HG03095 (cell line): ENCODE results near the gene HCRT.
"Not testable (repeated sequence)": the region's sequence is repeated elsewhere in the genome, so short reads cannot be mapped to it uniquely, and the experiment has no call there.

Experiments
- ATAC-seq: cut with Tn5 transposase; IDR thresholded peaks from one replicate; pipeline ENCODE4 v1.9.1; 2021; ENCODE audit warnings: moderate library complexity; ENCODE audit not compliant: unreplicated experiment

HCRT gene

DNA sequence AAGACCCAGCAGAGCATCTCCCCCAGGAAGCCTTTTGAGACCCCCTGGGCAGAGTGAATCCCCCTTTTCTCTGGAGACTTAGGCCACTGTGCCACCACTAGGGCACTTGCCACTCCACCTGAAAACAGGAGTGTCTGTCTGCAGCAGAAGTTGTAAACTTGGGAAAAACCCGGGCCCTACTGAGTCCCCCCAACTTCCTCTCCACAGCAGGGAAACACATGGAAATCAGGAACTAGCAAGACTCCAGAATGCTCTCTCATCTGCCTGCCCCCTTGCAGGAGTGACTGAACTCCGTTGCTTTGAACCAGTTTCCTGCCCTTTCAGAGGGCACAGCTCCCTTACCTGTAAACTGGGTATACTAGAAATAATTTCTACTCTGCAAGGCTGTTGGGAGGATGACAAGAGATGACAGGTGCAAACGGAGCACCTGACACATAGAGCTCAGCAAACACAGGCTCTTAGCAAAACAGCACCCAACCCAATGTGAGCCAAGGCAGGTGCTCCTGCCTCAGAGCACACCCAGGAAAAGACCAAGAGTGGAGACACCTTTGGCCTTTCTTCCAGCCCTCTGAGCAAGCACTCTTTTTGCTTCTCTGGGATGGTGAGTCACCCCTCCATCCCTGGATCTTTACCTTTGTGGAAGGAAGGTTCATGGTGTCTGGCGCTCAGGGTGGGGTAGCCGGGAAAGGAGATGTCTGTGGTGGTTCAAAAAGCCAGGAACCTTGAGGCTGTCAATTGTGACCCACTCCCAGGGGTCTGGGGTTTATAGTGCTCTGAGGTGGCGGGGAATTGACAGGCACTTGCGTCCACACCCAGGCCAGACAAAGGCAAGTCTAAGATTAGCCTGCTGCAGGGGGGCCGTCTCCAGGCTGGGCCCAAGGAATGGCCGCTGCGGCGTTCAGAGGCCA is at the start of gene HCRT:
Gene HCRT (minus strand): TSS at position 740 of the 908 bp plus-strand sequence. CDS start 87 bp downstream, at position 653.
- ATAC-seq: no peak

- no peak for ATAC-seq
These were observed 48.7 kb upstream of the HCRT start for GRCh38 chr17:42233994-42234393.

- ATAC-seq: no peak
These were observed 47.9 kb upstream of the HCRT start for GRCh38 chr17:42233156-42233555.

DNA sequence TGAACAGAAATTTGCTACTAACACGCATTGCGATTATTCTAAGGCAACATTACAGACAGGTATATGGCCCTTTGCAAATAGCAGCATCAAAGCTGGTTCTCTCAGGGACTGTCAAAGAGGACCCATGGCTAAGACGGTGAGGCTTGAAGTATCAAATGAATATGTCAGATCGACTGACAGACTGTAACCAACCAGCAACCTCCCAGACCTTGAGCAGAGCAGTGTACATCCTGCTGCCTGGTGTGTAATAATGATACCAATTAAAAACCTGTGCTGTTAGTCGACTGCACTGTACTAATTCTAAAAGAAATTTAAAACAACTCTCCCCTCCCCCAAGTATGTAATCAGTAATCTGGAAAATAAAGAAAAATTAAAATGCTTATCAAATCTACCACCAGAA is 45.0 kb upstream of the HCRT start:
- ATAC-seq: no peak

DNA sequence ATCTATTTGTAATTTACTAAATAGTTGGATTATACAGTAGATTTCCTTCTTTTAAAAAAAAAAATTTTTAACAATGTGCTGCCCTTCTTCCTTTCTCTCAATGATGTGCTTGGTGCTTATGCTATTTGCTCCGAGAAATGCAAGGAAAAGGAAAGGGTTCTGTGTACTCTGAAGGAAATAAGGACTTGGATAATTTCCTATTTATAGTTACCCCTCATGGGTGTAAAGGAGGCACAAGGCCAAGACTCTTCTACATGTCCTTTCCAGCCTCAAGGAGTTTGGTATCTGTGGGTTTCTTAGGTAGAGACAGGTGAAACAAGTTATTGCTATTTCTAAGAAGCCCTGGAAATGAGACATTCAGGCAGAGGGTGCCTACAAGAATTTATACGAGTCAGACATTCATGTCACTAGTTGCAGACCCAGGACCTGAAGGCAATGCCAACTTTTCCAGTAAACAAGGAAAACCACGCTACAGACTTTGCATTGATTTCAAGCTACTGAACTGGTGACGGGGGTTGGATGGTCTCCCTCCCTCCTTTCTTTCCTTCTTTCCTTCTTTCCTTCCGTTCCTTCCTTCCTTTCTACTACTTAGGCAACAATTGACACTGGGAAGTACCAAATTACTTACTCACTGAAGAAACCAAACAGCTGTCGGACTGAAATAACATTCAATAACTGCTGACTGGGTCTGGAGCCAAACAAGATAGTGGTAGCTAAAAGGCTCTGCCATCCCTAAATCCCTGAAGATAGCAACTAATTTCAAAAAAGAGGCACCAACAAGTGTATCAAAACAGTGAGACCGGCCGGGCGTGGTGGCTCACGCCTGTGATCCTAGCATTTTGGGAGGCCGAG is 42.8 kb upstream of the HCRT start:
- ATAC-seq: no peak

GRCh38 chr17:42225646-42226045 is 40.4 kb upstream of the HCRT start:
- ATAC-seq: no peak

DNA sequence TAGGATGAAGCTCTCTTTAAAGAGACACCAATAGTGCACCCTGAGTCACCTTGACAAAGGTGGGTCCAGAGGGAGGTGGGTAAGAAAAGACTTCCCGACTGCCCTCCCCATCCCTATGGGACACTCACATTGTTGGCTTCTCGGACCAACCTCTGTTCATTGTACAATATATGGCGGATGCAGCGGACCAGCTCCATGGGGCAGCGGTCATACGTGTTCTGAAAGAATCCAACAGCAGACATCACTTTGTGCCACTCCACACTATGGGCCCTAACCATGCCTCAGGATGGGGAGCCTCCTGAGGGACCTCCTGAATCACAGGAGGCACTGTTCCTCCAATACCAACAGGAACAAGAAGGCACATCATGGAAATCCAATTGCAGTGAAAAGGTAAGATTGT is 39.4 kb upstream of the HCRT start:
- no peak for ATAC-seq

DNA sequence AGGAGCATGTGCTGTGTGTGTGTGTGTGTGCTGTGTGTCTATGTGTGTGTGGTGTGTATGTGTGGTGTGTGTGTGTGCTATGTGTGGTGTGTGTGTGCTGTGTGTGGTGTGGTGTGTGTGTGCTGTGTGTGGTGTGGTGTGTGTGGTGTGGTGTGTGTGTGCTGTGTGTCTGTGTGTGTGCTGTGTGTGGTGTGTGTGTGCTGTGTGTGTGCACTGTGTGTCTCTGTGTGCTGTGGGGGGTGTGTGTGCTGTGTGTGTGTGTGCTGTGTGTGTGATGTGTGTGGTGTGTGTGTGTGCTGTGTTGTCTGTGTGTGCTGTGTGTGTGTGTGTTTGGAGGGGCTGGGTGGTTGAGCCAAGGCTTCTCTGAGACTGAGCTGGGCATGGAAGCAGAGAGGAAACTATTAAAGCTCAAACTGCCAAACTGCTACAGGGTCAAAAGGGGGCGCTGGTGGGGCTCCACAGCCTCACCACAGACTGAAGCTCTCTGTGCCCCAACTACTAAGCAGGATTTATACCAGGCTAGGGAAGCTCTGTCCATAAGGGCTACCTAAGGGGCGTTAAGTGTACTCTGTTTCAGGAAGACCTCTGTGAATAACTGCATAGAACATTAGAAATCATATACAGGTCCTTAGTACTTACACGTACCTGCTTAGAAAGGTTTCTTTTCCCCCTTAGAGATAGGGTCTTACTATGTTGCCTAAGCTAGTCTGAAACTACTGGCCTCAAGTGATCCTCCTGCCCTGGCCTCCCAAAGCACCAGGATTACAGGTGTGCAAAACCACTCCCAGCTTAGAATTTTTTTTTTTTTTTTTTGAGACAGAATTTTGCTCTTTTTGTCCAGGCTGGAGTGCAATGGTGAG is 36.9 kb upstream of the HCRT start:
- ATAC-seq: no peak

DNA sequence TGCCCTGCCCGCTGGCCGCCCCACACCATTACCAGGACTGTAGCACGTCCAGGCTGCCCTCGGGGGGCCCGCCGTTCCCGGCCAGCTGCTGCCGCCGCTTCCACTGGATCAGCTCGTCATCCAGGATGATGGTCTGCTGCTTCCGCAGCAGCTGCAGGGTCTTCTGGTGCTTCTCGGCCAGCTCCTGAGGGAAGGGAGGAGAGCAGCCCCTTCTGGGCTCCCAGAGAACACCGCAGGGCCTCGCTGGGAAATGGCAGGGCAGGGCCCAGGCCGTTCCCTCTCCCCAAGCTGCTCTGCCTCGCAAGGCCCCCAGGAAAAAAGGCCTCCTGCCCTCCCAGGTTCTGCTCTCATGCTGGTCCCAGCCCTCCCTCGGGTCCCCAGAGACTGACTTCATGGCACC is 34.0 kb upstream of the HCRT start:
- not testable (repeated sequence) for ATAC-seq

DNA sequence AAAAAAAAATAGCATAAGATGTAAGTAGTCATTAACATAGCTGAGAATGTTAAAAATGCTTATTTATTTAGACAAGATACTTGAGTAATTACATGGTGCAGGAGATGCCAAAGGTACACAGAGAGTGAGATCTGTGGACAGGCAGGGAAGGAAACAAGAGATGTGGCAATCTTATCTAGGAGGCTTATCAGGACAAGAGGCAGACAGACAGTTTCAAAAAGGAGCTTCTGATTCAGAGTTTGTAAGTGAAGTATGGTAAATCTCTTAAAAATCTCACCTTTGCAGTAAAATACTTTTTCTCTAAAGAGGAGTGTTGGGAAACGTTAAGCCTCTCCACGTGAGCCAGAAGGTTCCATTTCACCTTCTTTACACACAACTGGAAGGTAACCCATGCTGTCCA is 28.9 kb upstream of the HCRT start:
- no peak for ATAC-seq

DNA sequence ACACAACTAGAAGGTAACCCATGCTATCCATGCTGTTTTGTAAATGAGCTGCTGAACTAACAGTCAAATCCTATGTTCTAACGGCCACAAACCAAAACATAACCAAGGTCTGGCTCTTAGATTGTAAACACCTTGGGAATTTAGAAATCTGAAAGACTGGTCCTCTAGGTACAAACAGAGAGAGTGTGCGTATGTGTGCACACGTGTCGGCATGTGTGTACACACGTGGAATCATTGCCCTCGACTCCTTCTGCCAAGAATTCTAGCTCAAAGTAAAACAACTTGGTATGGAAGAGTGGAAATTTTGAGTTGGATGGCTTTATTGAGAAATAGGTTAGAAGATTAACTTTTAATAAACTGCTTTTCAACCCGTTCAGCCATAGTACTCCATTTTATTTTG is 27.1 kb upstream of the HCRT start:
- no peak for ATAC-seq

DNA sequence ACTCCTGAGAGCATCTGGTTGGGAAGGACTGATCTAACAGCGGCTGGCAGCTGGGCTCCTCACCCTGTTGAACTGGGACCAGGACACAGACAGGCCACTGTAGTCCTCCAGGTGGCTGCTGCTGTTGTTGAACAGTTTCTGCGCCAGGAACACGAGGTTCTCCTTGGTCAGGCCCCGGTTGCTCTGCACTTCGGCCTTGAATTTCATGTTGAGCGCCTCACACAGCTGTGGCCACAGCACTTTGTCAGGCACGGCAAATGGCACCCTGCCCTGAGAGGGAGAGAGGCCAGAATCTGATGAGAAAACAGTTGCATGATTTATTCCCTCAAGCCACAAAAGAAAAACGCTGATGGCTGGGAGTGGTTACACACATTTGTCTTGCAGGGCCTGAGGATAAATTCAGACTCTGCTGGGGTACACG is 26.7 kb upstream of the HCRT start:
- not testable (repeated sequence) for ATAC-seq

- ATAC-seq: no peak
These were observed 24.8 kb upstream of the HCRT start for GRCh38 chr17:42210046-42210445.

- not testable (repeated sequence) for ATAC-seq
These were observed 20.9 kb upstream of the HCRT start for GRCh38 chr17:42206153-42206612.

DNA sequence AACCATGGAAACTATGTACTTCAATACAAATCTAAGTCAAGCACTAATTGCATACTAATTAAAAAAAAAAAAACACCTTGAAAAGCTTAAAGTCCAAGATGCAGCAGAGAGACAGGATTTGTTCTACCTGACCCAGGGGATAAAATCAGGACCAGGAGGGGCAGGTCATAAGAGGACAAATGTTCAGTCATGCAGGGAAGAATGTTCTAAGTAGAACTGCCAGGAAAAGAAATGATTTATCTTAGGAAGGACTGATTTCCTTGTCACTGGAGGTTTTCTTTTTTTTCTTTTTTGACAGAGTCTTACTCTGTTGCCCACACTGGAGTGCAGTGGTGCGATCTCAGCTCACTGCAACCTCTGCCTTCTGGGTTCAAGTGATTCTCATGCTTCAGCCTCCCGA is 18.1 kb upstream of the HCRT start:
- ATAC-seq: no peak

DNA sequence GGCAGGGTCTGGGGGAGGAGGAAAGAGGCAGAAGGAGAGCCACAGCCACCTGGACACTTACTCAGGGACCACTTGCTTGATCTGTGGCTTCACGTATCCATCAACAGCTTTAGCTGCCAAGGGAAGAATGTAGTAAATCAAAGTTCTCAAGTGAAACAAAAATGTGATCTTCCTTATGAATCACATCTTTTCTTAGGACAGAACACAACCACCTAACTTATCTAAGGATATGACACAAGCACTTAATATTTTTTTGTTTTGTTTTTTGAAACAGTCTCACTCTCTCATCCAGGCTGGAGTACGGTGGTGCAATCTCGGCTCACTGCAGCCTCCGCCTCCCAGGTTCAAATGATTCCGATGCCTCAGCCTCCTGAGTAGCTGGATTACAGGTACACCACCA is 17.4 kb upstream of the HCRT start:
- ATAC-seq: no peak

DNA sequence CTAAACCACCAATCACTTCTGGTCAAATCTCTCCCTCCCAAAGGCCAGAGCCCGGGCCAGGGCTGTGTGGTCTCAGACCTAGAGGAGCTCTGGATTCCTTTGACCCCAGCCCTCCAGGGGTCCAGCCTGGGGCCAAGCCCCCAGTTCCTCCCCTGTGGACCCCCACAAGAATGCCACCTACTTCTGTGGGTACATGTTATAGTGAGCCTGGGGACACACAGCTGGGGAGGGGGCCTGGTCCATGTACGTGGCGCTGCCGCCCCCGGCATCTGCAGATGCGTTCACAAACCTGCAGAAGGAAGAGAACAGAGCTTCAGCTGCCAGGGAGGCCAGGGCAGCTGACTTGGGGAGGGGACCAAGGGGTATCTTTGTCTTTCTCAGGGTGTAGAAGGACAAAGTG is 16.9 kb upstream of the HCRT start:
- no peak for ATAC-seq

DNA sequence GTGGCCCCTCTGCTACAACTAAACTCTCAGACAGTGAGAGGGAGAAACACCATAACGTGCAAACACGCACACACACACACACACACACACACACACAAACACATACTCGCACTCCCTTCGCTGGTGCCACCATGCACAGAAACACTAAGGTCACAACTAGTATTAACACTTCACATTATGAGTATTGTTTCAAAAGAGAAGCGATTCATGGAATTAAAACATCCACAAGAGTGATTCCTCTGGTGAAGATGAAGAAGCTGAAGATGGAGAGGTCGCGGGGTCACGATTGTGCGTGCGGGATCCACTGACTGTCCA is 16.2 kb upstream of the HCRT start:
- no peak for ATAC-seq

DNA sequence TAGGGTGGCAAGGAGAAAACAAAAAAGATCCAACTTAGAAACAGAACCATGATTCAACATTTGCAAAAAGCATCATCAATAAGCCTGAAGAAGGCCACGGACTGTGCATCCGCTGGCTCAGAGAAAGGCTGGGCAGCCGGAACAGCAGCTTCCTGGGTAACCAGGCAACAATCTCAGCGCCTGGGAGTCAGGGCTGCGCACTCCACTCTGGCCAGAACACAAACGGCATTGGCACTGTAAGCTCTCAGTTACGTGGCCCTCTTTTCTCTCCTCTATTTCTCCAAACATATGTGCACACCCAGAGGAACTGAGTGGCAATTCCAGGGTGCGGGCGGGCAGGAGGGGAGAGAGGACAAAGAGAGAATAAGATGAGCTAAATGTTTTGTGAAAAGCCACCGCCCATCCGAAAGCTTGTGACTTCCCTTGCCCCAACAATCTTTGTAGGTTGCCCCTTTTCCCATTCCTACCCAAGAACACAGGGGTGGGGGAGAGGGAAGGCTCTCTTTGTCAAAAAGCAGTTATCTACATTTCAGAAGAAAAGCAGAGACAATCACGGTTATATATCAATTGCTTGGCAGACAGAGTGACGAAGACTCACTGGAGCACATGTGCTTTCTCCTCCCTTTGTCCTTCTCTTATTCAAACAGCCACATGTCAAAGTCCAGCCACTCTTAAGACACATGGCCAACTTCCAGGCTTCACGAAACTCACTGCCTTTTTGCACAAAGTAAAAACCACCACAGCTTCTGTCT is 15.6 kb upstream of the HCRT start:
- ATAC-seq: no peak

GRCh38 chr17:42199416-42200011 is 14.3 kb upstream of the HCRT start:
- ATAC-seq: no peak
